GM23338 (cell line): Measurements from ENCODE around the gene GSTA1.
"Not testable (repeated sequence)": the region's sequence is repeated elsewhere in the genome, so short reads cannot be mapped to it uniquely, and the experiment has no call there.

Experiments
- CREB1 ChIP-seq: fragments of 250-450 bp; sonication (Bioruptor Pico); IDR thresholded peaks from 2 replicates; pipeline ENCODE4 v1.5.0; 2020; ENCODE audit warnings: low read depth, mild to moderate bottlenecking, moderate library complexity
- EZH2 ChIP-seq: fragments of 200-600 bp; sonication (generic); IDR thresholded peaks from one replicate; pipeline ENCODE4 v1.8.0; 2017; ENCODE audit warnings: antibody characterized with exemption, mild to moderate bottlenecking, low read depth; ENCODE audit not compliant: unreplicated experiment
- EZH2phosphoT487 ChIP-seq: fragments of 200-600 bp; sonication (generic); IDR thresholded peaks from one replicate; pipeline ENCODE4 v1.8.1; 2018; ENCODE audit warnings: antibody characterized with exemption; ENCODE audit not compliant: unreplicated experiment
- NANOG ChIP-seq: IDR thresholded peaks from 2 replicates; pipeline ENCODE4 v1.6.1; 2016; ENCODE audit warnings: antibody characterized with exemption, borderline replicate concordance
- POLR2AphosphoS5 ChIP-seq: IDR thresholded peaks from 2 replicates; pipeline ENCODE4 v1.6.1; 2016; ENCODE audit warnings: antibody characterized with exemption, low read depth
- STAT1 ChIP-seq: IDR thresholded peaks from one replicate; pipeline ENCODE4 v1.6.1; 2016; ENCODE audit warnings: antibody characterized with exemption; ENCODE audit not compliant: unreplicated experiment
- ZNF114 ChIP-seq: fragments of 250-450 bp; sonication (Bioruptor Pico); IDR thresholded peaks from 2 replicates; pipeline ENCODE4 v1.5.0; 2020; ENCODE audit warnings: mild to moderate bottlenecking, moderate library complexity
- ZNF331 ChIP-seq: fragments of 250-450 bp; sonication (Bioruptor Pico); IDR thresholded peaks from 2 replicates; pipeline ENCODE4 v1.5.0; 2020; ENCODE audit warnings: low read depth, mild to moderate bottlenecking, moderate library complexity
- TF ChIP-seq, protein P1 (sequence below), 2 experiments: fragments of 200-600 bp in 1 of 2; sonication (generic) in 1 of 2; conservative IDR thresholded peaks; 2 replicates each; pipeline versions ENCODE4 v1.5.1 to v1.6.1; 2016 to 2017; ENCODE audit warnings: antibody characterized with exemption in 2 of 2, low read depth in 2 of 2, mild to moderate bottlenecking in 2 of 2, moderate library complexity in 1 of 2
- TF ChIP-seq, protein P2 (sequence below): IDR thresholded peaks from 2 replicates; pipeline ENCODE4 v1.6.1; 2016; ENCODE audit warnings: antibody characterized with exemption
- TF ChIP-seq, protein P3 (sequence below): IDR thresholded peaks from one replicate; pipeline ENCODE4 v1.6.1; 2018; ENCODE audit warnings: antibody characterized with exemption; ENCODE audit not compliant: unreplicated experiment

DNA sequence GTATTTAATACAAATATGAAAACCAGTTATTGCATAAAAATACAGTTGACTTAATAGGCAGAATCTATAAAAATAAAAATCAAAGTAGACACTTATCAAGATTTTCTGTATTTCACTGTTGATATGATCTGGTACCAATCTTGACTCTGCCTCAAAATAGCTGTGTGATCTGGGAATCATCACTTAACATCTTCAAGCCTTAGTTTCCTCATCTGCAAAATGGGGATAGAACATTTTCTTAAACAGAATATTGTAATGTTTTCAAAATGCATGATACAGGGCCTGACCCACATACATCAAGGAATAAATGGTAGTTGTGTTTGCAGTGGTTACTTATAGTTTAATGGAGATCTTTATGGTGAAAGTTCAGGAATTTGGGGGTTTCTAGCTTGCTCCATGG lies 21.4 kb downstream of the GSTA1 start:
- TF ChIP-seq, protein P1, sequence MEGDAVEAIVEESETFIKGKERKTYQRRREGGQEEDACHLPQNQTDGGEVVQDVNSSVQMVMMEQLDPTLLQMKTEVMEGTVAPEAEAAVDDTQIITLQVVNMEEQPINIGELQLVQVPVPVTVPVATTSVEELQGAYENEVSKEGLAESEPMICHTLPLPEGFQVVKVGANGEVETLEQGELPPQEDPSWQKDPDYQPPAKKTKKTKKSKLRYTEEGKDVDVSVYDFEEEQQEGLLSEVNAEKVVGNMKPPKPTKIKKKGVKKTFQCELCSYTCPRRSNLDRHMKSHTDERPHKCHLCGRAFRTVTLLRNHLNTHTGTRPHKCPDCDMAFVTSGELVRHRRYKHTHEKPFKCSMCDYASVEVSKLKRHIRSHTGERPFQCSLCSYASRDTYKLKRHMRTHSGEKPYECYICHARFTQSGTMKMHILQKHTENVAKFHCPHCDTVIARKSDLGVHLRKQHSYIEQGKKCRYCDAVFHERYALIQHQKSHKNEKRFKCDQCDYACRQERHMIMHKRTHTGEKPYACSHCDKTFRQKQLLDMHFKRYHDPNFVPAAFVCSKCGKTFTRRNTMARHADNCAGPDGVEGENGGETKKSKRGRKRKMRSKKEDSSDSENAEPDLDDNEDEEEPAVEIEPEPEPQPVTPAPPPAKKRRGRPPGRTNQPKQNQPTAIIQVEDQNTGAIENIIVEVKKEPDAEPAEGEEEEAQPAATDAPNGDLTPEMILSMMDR (conservative IDR thresholded peaks at IDR 0.05; ENCODE audit: low read depth in 2 of 2): not testable (repeated sequence)
- TF ChIP-seq POLR2AphosphoS5; EZH2; ZNF331; EZH2phosphoT487; ZNF114 (CRISPR knock-in tag); NANOG; STAT1; CREB1 (CRISPR knock-in tag): not testable (repeated sequence)
- TF ChIP-seq, protein P2, sequence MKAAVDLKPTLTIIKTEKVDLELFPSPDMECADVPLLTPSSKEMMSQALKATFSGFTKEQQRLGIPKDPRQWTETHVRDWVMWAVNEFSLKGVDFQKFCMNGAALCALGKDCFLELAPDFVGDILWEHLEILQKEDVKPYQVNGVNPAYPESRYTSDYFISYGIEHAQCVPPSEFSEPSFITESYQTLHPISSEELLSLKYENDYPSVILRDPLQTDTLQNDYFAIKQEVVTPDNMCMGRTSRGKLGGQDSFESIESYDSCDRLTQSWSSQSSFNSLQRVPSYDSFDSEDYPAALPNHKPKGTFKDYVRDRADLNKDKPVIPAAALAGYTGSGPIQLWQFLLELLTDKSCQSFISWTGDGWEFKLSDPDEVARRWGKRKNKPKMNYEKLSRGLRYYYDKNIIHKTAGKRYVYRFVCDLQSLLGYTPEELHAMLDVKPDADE: not testable (repeated sequence)
- TF ChIP-seq, protein P3, sequence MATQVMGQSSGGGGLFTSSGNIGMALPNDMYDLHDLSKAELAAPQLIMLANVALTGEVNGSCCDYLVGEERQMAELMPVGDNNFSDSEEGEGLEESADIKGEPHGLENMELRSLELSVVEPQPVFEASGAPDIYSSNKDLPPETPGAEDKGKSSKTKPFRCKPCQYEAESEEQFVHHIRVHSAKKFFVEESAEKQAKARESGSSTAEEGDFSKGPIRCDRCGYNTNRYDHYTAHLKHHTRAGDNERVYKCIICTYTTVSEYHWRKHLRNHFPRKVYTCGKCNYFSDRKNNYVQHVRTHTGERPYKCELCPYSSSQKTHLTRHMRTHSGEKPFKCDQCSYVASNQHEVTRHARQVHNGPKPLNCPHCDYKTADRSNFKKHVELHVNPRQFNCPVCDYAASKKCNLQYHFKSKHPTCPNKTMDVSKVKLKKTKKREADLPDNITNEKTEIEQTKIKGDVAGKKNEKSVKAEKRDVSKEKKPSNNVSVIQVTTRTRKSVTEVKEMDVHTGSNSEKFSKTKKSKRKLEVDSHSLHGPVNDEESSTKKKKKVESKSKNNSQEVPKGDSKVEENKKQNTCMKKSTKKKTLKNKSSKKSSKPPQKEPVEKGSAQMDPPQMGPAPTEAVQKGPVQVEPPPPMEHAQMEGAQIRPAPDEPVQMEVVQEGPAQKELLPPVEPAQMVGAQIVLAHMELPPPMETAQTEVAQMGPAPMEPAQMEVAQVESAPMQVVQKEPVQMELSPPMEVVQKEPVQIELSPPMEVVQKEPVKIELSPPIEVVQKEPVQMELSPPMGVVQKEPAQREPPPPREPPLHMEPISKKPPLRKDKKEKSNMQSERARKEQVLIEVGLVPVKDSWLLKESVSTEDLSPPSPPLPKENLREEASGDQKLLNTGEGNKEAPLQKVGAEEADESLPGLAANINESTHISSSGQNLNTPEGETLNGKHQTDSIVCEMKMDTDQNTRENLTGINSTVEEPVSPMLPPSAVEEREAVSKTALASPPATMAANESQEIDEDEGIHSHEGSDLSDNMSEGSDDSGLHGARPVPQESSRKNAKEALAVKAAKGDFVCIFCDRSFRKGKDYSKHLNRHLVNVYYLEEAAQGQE: not testable (repeated sequence)
